ENCODE measurements around the gene MRFAP1L1. TPM values are rescaled to one million over a fixed set of nuclear protein-coding genes. Genes with fewer than 3 reads are reported as not detected.
A peak's percentile ranks its signal among the peaks of the same experiment; 100 is the strongest.

The MRFAP1L1 gene
- total and polyA plus RNA-seq, 10 of the 15 experiments (the other 5 are each of a cell fraction or from before 2014, with no cell fraction given) = 30.6 to 85.1 (median 52.9) TPM

DNA sequence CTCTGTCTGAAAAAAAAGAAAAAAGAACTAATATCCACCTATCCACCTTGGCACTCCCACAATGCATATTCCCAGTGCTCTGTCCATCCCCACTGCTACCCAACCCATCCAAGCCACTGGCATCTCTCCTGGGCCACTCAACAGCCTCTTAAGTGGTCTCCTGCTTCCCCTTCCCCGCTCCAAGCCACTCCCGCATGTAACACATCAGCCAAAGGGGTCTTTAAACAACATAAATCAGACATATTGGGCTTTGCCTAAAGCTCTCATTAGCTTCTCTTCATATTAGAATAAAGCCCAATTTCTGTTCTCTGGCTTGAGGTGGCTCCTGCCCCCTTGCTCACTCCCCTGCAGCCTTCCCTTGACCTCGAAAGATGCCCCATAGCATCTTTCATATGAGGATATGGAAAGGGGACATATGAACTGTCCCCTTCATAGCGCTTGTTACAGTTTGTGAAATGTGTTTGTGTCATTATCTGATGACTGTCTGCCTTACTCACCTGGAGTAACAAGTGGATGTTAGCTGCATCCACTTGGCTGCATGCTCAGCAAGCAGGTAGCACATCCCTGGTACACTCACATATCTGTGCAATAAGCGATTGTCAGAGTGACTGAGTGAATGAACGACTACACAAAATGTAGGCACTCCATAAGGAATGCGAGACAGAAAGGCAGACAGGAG is 9.4 kb upstream of the MRFAP1L1 start:
- intact Hi-C loops (cut with micrococcal nuclease; ENCODE audit: unreplicated experiment) = loop anchor here (5.0 kb wide), 1 partner anchor 268 kb away; no protein-coding TSS in a partner anchor
- no TSS peak for BruUV-seq (replicated peaks)

More for the DNA sequence above, 9.4 kb upstream of the MRFAP1L1 start:
- H3K27me3 ChIP-seq (replicated peaks in 1 of 2; ENCODE audit: control insufficient read depth in 2 of 2, insufficient read depth in 2 of 2, low read length in 1 of 2) = no peaks in the 10 kb centered on the region
- 90% methylated on average over 7 of the region's 7 CpGs for WGBS (ENCODE audit: insufficient coverage, insufficient replicate concordance, low lambda C conversion rate, missing lambda C conversion rate)
- DNase-seq (ENCODE audit: low read depth, low spot score) = no peak
- TF ChIP-seq PML (IDR thresholded peaks at IDR 0.05; ENCODE audit: low read length) (peak; percentile 43; the same call in 1 of the 2 replicates), BMI1 (IDR thresholded peaks at IDR 0.05; ENCODE audit: borderline replicate concordance) (no peak), SUPT20H (IDR thresholded peaks at IDR 0.05; ENCODE audit: borderline replicate concordance, control insufficient read depth, low read depth, low read length) (no peak), RCOR1 (conservative IDR thresholded peaks at IDR 0.05; ENCODE audit: low read depth, low read length) (no peak), PAX5 (IDR thresholded peaks at IDR 0.05; ENCODE audit: borderline replicate concordance, low read depth, low read length) (no peak)
- TF ChIP-seq, protein P1, sequence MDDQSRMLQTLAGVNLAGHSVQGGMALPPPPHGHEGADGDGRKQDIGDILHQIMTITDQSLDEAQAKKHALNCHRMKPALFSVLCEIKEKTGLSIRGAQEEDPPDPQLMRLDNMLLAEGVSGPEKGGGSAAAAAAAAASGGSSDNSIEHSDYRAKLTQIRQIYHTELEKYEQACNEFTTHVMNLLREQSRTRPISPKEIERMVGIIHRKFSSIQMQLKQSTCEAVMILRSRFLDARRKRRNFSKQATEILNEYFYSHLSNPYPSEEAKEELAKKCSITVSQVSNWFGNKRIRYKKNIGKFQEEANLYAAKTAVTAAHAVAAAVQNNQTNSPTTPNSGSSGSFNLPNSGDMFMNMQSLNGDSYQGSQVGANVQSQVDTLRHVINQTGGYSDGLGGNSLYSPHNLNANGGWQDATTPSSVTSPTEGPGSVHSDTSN (IDR thresholded peaks at IDR 0.05; ENCODE audit: insufficient replicate concordance, low read depth, low read length) = peak; percentile 56
- TF ChIP-seq, protein P2, sequence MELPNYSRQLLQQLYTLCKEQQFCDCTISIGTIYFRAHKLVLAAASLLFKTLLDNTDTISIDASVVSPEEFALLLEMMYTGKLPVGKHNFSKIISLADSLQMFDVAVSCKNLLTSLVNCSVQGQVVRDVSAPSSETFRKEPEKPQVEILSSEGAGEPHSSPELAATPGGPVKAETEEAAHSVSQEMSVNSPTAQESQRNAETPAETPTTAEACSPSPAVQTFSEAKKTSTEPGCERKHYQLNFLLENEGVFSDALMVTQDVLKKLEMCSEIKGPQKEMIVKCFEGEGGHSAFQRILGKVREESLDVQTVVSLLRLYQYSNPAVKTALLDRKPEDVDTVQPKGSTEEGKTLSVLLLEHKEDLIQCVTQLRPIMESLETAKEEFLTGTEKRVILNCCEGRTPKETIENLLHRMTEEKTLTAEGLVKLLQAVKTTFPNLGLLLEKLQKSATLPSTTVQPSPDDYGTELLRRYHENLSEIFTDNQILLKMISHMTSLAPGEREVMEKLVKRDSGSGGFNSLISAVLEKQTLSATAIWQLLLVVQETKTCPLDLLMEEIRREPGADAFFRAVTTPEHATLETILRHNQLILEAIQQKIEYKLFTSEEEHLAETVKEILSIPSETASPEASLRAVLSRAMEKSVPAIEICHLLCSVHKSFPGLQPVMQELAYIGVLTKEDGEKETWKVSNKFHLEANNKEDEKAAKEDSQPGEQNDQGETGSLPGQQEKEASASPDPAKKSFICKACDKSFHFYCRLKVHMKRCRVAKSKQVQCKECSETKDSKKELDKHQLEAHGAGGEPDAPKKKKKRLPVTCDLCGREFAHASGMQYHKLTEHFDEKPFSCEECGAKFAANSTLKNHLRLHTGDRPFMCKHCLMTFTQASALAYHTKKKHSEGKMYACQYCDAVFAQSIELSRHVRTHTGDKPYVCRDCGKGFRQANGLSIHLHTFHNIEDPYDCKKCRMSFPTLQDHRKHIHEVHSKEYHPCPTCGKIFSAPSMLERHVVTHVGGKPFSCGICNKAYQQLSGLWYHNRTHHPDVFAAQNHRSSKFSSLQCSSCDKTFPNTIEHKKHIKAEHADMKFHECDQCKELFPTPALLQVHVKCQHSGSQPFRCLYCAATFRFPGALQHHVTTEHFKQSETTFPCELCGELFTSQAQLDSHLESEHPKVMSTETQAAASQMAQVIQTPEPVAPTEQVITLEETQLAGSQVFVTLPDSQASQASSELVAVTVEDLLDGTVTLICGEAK (IDR thresholded peaks at IDR 0.05; ENCODE audit: borderline replicate concordance) = no peak
- TF ChIP-seq, protein P3, sequence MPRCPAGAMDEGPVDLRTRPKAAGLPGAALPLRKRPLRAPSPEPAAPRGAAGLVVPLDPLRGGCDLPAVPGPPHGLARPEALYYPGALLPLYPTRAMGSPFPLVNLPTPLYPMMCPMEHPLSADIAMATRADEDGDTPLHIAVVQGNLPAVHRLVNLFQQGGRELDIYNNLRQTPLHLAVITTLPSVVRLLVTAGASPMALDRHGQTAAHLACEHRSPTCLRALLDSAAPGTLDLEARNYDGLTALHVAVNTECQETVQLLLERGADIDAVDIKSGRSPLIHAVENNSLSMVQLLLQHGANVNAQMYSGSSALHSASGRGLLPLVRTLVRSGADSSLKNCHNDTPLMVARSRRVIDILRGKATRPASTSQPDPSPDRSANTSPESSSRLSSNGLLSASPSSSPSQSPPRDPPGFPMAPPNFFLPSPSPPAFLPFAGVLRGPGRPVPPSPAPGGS (IDR thresholded peaks at IDR 0.05; ENCODE audit: borderline replicate concordance, insufficient read depth, low read depth, low read length, poor library complexity, severe bottlenecking) = peak; percentile 89
- H4K20me1 ChIP-seq (ENCODE audit: control insufficient read depth, insufficient read depth) = peaks cover 3% of the 10 kb centered on the region; the same call in 1 of the 2 replicates
- no peak for ATAC-seq
- H2AFZ ChIP-seq (ENCODE audit: control insufficient read depth, low read depth, low read length) = no peak overlapping the region
- no peak overlapping the region for H3K27ac ChIP-seq (ENCODE audit: control insufficient read depth, insufficient read depth)
- ChIA-PET RAD21 (ENCODE audit: unreplicated experiment) (interaction anchor here (1.2 to 7.4 kb wide), 9 partner anchors 19 to 352 kb away, joined by 3 to 155 read pairs (median 9); partner anchors contain the start of gene GRPEL1), SMC1A (ENCODE audit: uncharacterized antibody, unreplicated experiment) (interaction anchor here (0.5 to 6.2 kb wide), 16 partner anchors 11 to 350 kb away, joined by 3 to 153 read pairs (median 5); partner anchors contain the start of gene GRPEL1), CTCF (interaction anchor here (0.6 to 9.8 kb wide), 35 partner anchors 10 to 364 kb away, joined by 3 to 277 read pairs (median 5); partner anchors contain the start of genes GRPEL1 and MRFAP1L1), POLR2A (interaction anchor here (0.6 to 2.8 kb wide), 3 partner anchors 150 to 352 kb away, joined by 3 to 14 read pairs (median 4); no protein-coding TSS in a partner anchor)
- peaks cover 18% of the 10 kb centered on the region for H3K79me2 ChIP-seq (ENCODE audit: control insufficient read depth, insufficient read depth, low read length)
- no peaks in the 10 kb centered on the region; the same call in 2 of the 3 replicates for H3K9me3 ChIP-seq (replicated peaks; ENCODE audit: control insufficient read depth, insufficient read depth, low read length)
- H3K36me3 ChIP-seq (ENCODE audit: control insufficient read depth in 2 of 2, insufficient read depth in 2 of 2, low read length in 1 of 2) = no peaks in the 10 kb centered on the region
- H3K4me3 ChIP-seq = no peak overlapping the region
- H3K4me2 ChIP-seq (ENCODE audit: control insufficient read depth, insufficient read depth) = no peak overlapping the region
- no peak for FAIRE-seq
- peaks cover 7% of the 10 kb centered on the region for H3K4me1 ChIP-seq (ENCODE audit: control insufficient read depth, insufficient read depth, low read length)
- no peak overlapping the region for H3K9ac ChIP-seq (ENCODE audit: control insufficient read depth, insufficient read depth, low read length)
- in situ Hi-C loops (cut with MboI) = no loop called here

All from GM12878 (cell line).